ENCODE results near the gene CEP170B. TPM values are rescaled to one million over a fixed set of nuclear protein-coding genes. Genes with fewer than 3 reads are reported as not detected.

The CEP170B gene
- total RNA-seq, 1 donor from 2014 or later, result 1.6 TPM

DNA sequence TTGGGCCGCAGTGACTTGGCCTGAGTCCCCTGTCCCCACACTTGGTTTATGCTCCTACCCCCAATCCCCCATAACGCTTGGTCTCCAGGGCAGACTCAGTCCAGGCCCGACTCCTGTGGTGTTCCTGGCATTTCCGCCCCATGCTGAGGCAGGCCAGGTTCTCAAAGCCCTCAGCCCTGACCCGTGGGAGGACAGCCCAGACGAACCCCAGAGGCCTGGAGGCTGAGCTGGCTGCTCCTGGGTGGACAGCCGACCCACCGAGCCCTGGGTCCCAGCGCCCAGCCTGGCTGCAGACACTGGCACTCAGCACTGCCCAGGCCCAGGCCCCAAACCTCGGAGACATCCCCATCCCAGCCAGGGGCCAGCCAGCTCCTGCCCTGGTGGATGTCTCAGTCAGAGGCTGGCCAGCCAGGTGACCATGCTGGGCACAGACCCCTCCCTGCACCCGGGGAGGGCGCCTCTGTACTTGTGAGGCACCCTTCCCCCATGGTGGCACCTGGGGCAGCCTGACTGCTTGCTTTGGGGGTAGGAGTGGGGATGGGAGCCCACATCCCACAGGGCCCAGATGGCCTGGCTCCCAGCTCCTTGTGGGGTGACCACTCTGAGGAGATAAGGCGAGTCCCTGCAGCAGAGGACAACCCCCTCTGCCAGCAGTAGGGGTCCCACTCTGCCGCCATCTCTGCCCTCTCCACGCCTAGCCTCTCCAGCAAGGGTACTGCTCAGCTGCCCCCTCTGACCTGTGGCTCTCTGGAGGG is 61.0 kb downstream of the CEP170B start:
- peaks cover 28% of the 10 kb centered on the region for H3K36me3 Mint-ChIP-seq (ENCODE audit: low read depth)
- H3K27me3 Mint-ChIP-seq, result no peaks in the 10 kb centered on the region
- DNase-seq, result peak; percentile 47
- ChIA-PET CTCF (interaction anchor here (2.1 kb wide), 1 partner anchor 30 kb away, joined by 10 read pairs; no protein-coding TSS in a partner anchor), POLR2A (interaction anchor here (0.9 to 7.0 kb wide), 4 partner anchors 9 to 139 kb away, joined by 5 to 114 read pairs (median 17); partner anchors contain the start of gene GPR132)
- H3K4me1 Mint-ChIP-seq, result peaks cover 69% of the 10 kb centered on the region
- intact Hi-C loops (cut with micrococcal nuclease), result loop anchor here (1.0 to 10.0 kb wide), 7 partner anchors 8 to 566 kb away; partner anchors contain the start of genes CDCA4, INF2 and TEDC1
- no peak for ATAC-seq (ENCODE audit: low read depth)
- H3K27ac Mint-ChIP-seq, result peak overlapping the region; percentile 91
- TF ChIP-seq, protein P1, sequence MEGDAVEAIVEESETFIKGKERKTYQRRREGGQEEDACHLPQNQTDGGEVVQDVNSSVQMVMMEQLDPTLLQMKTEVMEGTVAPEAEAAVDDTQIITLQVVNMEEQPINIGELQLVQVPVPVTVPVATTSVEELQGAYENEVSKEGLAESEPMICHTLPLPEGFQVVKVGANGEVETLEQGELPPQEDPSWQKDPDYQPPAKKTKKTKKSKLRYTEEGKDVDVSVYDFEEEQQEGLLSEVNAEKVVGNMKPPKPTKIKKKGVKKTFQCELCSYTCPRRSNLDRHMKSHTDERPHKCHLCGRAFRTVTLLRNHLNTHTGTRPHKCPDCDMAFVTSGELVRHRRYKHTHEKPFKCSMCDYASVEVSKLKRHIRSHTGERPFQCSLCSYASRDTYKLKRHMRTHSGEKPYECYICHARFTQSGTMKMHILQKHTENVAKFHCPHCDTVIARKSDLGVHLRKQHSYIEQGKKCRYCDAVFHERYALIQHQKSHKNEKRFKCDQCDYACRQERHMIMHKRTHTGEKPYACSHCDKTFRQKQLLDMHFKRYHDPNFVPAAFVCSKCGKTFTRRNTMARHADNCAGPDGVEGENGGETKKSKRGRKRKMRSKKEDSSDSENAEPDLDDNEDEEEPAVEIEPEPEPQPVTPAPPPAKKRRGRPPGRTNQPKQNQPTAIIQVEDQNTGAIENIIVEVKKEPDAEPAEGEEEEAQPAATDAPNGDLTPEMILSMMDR (IDR thresholded peaks at IDR 0.05), result no peak
- no peaks in the 10 kb centered on the region for H3K9me3 Mint-ChIP-seq
- peak overlapping the region; percentile 88 for H3K4me3 Mint-ChIP-seq

DNA sequence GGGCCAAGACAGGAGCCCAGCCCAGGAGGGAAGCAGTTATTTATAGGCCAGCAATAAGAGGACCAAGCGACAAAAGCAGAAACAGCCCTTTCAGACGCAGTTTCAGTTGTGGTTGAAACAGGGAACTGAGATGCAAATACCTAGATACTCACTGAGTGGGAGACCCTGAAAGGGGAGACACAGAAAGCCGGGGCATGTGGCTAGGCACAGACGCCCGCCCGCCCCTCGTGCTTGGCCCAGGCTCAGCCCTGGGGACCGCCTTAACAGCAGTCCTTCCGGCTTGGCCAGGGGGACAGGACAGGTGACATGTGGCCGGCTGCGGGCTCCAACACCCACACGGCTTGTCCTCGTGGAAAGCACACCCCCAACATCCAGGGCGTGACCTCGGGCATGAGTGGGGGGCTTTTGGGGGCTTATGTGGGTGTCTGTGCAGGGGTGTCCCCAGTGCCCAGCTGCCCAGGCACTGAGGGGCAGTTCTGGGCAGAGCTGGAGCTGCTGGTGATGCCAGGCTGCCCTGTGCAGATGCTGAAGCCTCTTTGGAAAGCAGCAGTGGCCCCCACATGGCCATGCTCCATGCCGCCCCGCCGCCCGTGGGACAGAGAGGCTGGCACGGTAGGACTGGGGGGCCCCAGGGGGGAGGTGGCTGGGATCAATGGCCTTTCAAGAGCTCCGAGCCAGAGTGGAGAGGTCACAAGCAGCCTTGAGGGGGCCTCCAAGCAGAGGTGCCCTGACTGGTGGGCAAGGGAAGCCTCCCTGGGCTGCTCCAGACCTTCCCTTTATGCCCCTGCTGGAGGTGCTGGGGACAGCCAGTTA is 61.8 kb downstream of the CEP170B start:
- TF ChIP-seq, protein P1 (IDR thresholded peaks at IDR 0.05), result no peak
- Mint-ChIP-seq H3K4me3 (peak overlapping the region; percentile 88), H3K4me1 (peaks cover 61% of the 10 kb centered on the region), H3K9me3 (no peaks in the 10 kb centered on the region), H3K27me3 (no peaks in the 10 kb centered on the region), H3K36me3 (ENCODE audit: low read depth) (peaks cover 30% of the 10 kb centered on the region), H3K27ac (peak overlapping the region; percentile 91)
- intact Hi-C loops (cut with micrococcal nuclease), result loop anchor here (1.0 to 10.0 kb wide), 7 partner anchors 7 to 565 kb away; partner anchors contain the start of genes CDCA4, INF2 and TEDC1
- ATAC-seq (ENCODE audit: low read depth) (peak; percentile 58), DNase-seq (peak; percentile 60)
- POLR2A ChIA-PET, result interaction anchor here (0.5 to 7.0 kb wide), 4 partner anchors 8 to 138 kb away, joined by 5 to 114 read pairs (median 17); partner anchors contain the start of gene GPR132
- CTCF ChIA-PET, result interaction anchor here (0.8 to 1.1 kb wide), 2 partner anchors 10 to 31 kb away, joined by 3 to 4 read pairs; no protein-coding TSS in a partner anchor

- ATAC-seq (ENCODE audit: low read depth) (no peak), DNase-seq (peak; percentile 16)
- ChIA-PET CTCF (interaction anchor here (0.8 to 1.1 kb wide), 2 partner anchors 10 to 31 kb away, joined by 3 to 4 read pairs; no protein-coding TSS in a partner anchor), POLR2A (interaction anchor here (0.5 to 4.2 kb wide), 2 partner anchors 21 to 137 kb away, joined by 5 to 29 read pairs; partner anchors contain the start of gene GPR132)
- Mint-ChIP-seq H3K27me3 (no peaks in the 10 kb centered on the region), H3K4me1 (peaks cover 57% of the 10 kb centered on the region), H3K4me3 (peak overlapping the region; percentile 88), H3K36me3 (ENCODE audit: low read depth) (peaks cover 33% of the 10 kb centered on the region), H3K9me3 (no peaks in the 10 kb centered on the region), H3K27ac (peak overlapping the region; percentile 91)
- intact Hi-C loops (cut with micrococcal nuclease), result loop anchor here (2.0 to 10.0 kb wide), 5 partner anchors 93 to 565 kb away; partner anchors contain the start of genes CDCA4, INF2 and TEDC1
- TF ChIP-seq, protein P1 (IDR thresholded peaks at IDR 0.05), result no peak
These were observed 62.4 kb downstream of the CEP170B start for GRCh38 chr14:104927432-104927816.

- H3K27ac Mint-ChIP-seq, result peak overlapping the region; percentile 91
- H3K36me3 Mint-ChIP-seq (ENCODE audit: low read depth), result peaks cover 33% of the 10 kb centered on the region
- ATAC-seq (ENCODE audit: low read depth) (no peak), DNase-seq (no peak)
- peaks cover 52% of the 10 kb centered on the region for H3K4me1 Mint-ChIP-seq
- H3K27me3 Mint-ChIP-seq, result no peaks in the 10 kb centered on the region
- H3K9me3 Mint-ChIP-seq, result no peaks in the 10 kb centered on the region
- intact Hi-C loops (cut with micrococcal nuclease), result loop anchor here (2.0 to 10.0 kb wide), 5 partner anchors 93 to 564 kb away; partner anchors contain the start of genes CDCA4, INF2 and TEDC1
- TF ChIP-seq, protein P1 (IDR thresholded peaks at IDR 0.05), result no peak
- POLR2A ChIA-PET, result no interaction called here
- CTCF ChIA-PET, result interaction anchor here (0.8 to 1.1 kb wide), 2 partner anchors 9 to 32 kb away, joined by 3 to 4 read pairs; no protein-coding TSS in a partner anchor
- H3K4me3 Mint-ChIP-seq, result peak overlapping the region; percentile 88
These were observed 62.8 kb downstream of the CEP170B start for GRCh38 chr14:104927901-104928300.
